Erythroblast (primary cell): ENCODE data around the gene MARVELD2.

Experiments used
- GATA1 ChIP-seq: IDR thresholded peaks from 2 replicates; pipeline ENCODE4 v1.6.1; 2011; ENCODE audit warnings: low read depth, mild to moderate bottlenecking, control low read depth, low read length, moderate library complexity
- POLR2A ChIP-seq: IDR thresholded peaks from 2 replicates; pipeline ENCODE4 v1.6.1; 2011; ENCODE audit warnings: mild to moderate bottlenecking, low read length

- TF ChIP-seq POLR2A (no peak), GATA1 (no peak)
Measured at GRCh38 chr5:69451941-69452647, 37.2 kb downstream of the MARVELD2 start.
